Hepatocyte (in vitro differentiated cells): ENCODE measurements around the gene RASEF. TPM values are rescaled to one million over a fixed set of nuclear protein-coding genes. Genes with fewer than 3 reads are reported as not detected.

ENCODE experiments used
- DNase-seq: peaks from one replicate; pipeline ENCODE4 v3.0.0-alpha.2; 2016; ENCODE audit warnings: low spot score
- H2AFZ ChIP-seq: fragments of 200-600 bp; sonication (generic); 2 replicates; pipeline ENCODE4 v1.6.0; 2016; ENCODE audit warnings: antibody characterized with exemption, mild to moderate bottlenecking
- H3K27ac ChIP-seq: fragments of 200-600 bp; sonication (generic); 2 replicates; pipeline ENCODE4 v1.5.1; 2016; ENCODE audit warnings: mild to moderate bottlenecking
- H3K27me3 ChIP-seq: fragments of 200-600 bp; sonication (generic); 2 replicates; pipeline ENCODE4 v1.6.1; 2016
- H3K36me3 ChIP-seq: fragments of 200-600 bp; sonication (generic); replicated peaks from 2 replicates; pipeline ENCODE4 v1.5.1; 2016; ENCODE audit warnings: low read depth; ENCODE audit not compliant: insufficient read depth
- H3K4me1 ChIP-seq: fragments of 200-600 bp; sonication (generic); 2 replicates; pipeline ENCODE4 v1.5.1; 2016; ENCODE audit warnings: mild to moderate bottlenecking, moderate library complexity; ENCODE audit not compliant: insufficient read depth
- H3K4me2 ChIP-seq: fragments of 200-600 bp; sonication (generic); 2 replicates; pipeline ENCODE4 v1.6.0; 2016
- H3K4me3 ChIP-seq: fragments of 200-600 bp; sonication (generic); 2 replicates; pipeline ENCODE4 v1.5.1; 2016; ENCODE audit warnings: mild to moderate bottlenecking
- H3K79me2 ChIP-seq: fragments of 200-600 bp; sonication (generic); 2 replicates; pipeline ENCODE4 v1.6.0; 2017; ENCODE audit warnings: mild to moderate bottlenecking
- H3K9me2 ChIP-seq: fragments of 200-600 bp; sonication (generic); replicated peaks from 2 replicates; pipeline ENCODE4 v1.6.0; 2017; ENCODE audit warnings: mild to moderate bottlenecking; ENCODE audit not compliant: insufficient read depth
- H3K9me3 ChIP-seq: fragments of 200-600 bp; sonication (generic); 2 replicates; pipeline ENCODE4 v1.5.1; 2016; ENCODE audit warnings: low read depth, mild to moderate bottlenecking
- H4K20me1 ChIP-seq: fragments of 200-600 bp; sonication (generic); 2 replicates; pipeline ENCODE4 v1.6.0; 2016; ENCODE audit warnings: mild to moderate bottlenecking; ENCODE audit not compliant: insufficient read depth, poor library complexity, severe bottlenecking
- CTCF ChIP-seq: fragments of 200-600 bp; sonication (generic); IDR thresholded peaks from 2 replicates; pipeline ENCODE4 v1.5.1; 2016; ENCODE audit warnings: antibody characterized with exemption, mild to moderate bottlenecking; ENCODE audit not compliant: poor library complexity
- EZH2 ChIP-seq: fragments of 200-600 bp; sonication (generic); IDR thresholded peaks from 2 replicates; pipeline ENCODE4 v1.6.1; 2016; ENCODE audit warnings: antibody characterized with exemption, mild to moderate bottlenecking, borderline replicate concordance
- EZH2phosphoT487 ChIP-seq: fragments of 200-600 bp; sonication (generic); IDR thresholded peaks from one replicate; pipeline ENCODE4 v1.6.1; 2018; ENCODE audit warnings: antibody characterized with exemption, mild to moderate bottlenecking, low read depth, moderate library complexity; ENCODE audit not compliant: unreplicated experiment, severe bottlenecking
- WGBS: methylation state at CpG from one replicate; pipeline ENCODE4 v1.1.6; 2016; ENCODE audit warnings: low lambda C conversion rate; ENCODE audit errors: missing lambda C conversion rate; 5-methylcytosine and 5-hydroxymethylcytosine counted together
- polyA plus RNA-seq: library from polyadenylated mRNA; unstranded; fragments of >200 nt; fragmentation: Nextera tagmentation; extraction: Ambion mirVana; gene quantifications from 2 replicates; pipeline ENCODE4 v1.2.1, GENCODE V29; 2016
- total RNA-seq: library from RNA; depleted of rRNA; stranded (reverse); fragments of >200 nt; gene quantifications from 2 replicates; pipeline ENCODE4 v1.2.3, GENCODE V29; 2014

RASEF gene
- total and polyA plus RNA-seq, 2 experiments from 2014 or later: 11.1 to 18.9 TPM

- H3K4me3 ChIP-seq: no peak overlapping the region
- no peaks in the 10 kb centered on the region for H3K27me3 ChIP-seq
- H3K79me2 ChIP-seq: no peaks in the 10 kb centered on the region
- no peaks in the 10 kb centered on the region for H3K36me3 ChIP-seq
- H2AFZ ChIP-seq: no peak overlapping the region
- peaks cover 12% of the 10 kb centered on the region for H3K4me1 ChIP-seq
- H4K20me1 ChIP-seq: no peaks in the 10 kb centered on the region
- no peak overlapping the region for H3K27ac ChIP-seq
- H3K4me2 ChIP-seq: peak overlapping the region; percentile 14
- no peaks in the 10 kb centered on the region for H3K9me3 ChIP-seq
- no peak for TF ChIP-seq EZH2phosphoT487
- TF ChIP-seq CTCF: no peak
- no peak for TF ChIP-seq EZH2
- no peaks in the 10 kb centered on the region for H3K9me2 ChIP-seq
- no peak for DNase-seq
- WGBS: 60% methylated on average over 4 of the region's 4 CpGs
Measured at GRCh38 chr9:83012168-83012921, 50.6 kb downstream of the RASEF start.

GRCh38 chr9:83011611-83012010 lies 51.3 kb downstream of the RASEF start:
- H3K4me3 ChIP-seq: no peak overlapping the region
- no peak overlapping the region for H3K27ac ChIP-seq
- no peak for DNase-seq
- H3K4me2 ChIP-seq: no peak overlapping the region
- TF ChIP-seq CTCF: no peak
- no peak for TF ChIP-seq EZH2
- TF ChIP-seq EZH2phosphoT487: no peak
- no peaks in the 10 kb centered on the region for H3K79me2 ChIP-seq
- no peaks in the 10 kb centered on the region for H3K9me3 ChIP-seq
- H3K4me1 ChIP-seq: peaks cover 12% of the 10 kb centered on the region
- no peaks in the 10 kb centered on the region for H4K20me1 ChIP-seq
- H3K36me3 ChIP-seq: no peaks in the 10 kb centered on the region
- no peaks in the 10 kb centered on the region for H3K27me3 ChIP-seq
- no peak overlapping the region for H2AFZ ChIP-seq
- no peaks in the 10 kb centered on the region for H3K9me2 ChIP-seq

GRCh38 chr9:83007521-83008300 lies 55.2 kb downstream of the RASEF start:
- Histone ChIP-seq H3K27me3 (no peaks in the 10 kb centered on the region), H3K4me3 (no peak overlapping the region), H4K20me1 (no peaks in the 10 kb centered on the region), H3K79me2 (no peaks in the 10 kb centered on the region), H3K4me1 (peaks cover 1% of the 10 kb centered on the region), H3K9me3 (no peaks in the 10 kb centered on the region), H3K27ac (no peak overlapping the region), H3K36me3 (no peaks in the 10 kb centered on the region), H2AFZ (no peak overlapping the region), H3K4me2 (no peak overlapping the region), H3K9me2 (no peaks in the 10 kb centered on the region)
- TF ChIP-seq EZH2 (no peak), EZH2phosphoT487 (no peak), CTCF (no peak)
- no peak for DNase-seq
- WGBS: 85% methylated on average over 9 of the region's 9 CpGs
